ENCODE results near the gene LMBR1.

Gene LMBR1

DNA sequence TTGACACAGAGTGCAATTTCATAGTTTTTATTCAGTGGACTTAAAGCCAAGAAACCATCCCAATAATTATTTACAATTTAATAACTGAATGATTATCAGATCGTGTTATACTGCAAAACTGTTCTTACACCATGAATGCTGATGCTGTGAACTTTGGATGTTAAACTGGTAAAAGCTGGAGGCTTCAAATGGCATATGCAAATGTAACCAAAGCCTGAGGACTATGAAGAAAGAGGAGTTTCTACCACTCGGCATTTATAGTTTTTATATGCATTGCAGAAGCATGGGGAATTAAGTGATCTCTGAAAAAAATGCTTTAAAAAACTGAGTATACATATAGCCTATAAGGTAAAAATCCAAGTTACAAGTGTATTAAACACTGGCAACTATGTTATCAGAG is 210.1 kb downstream of the LMBR1 start:
- no peak for DNase-seq

DNA sequence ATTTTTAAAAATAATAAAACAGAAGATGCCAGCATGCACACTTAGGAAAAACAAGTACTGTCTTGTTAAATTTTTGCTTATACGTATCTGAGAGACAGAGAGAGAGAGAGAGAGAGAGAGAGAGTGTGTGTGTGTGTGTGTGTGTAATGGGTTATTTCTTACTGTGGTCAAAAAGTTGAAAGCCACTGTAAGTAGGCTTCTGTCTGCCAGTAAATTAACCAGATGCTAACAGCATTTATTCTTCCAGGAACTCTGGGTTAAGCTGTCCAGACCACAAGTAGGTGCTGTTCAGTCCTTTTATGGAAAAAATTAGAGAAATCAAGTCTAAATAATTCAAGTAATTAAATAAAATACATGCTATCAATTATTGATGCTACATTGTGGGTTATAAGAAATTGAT is 212.7 kb downstream of the LMBR1 start:
- DNase-seq = no peak

DNA sequence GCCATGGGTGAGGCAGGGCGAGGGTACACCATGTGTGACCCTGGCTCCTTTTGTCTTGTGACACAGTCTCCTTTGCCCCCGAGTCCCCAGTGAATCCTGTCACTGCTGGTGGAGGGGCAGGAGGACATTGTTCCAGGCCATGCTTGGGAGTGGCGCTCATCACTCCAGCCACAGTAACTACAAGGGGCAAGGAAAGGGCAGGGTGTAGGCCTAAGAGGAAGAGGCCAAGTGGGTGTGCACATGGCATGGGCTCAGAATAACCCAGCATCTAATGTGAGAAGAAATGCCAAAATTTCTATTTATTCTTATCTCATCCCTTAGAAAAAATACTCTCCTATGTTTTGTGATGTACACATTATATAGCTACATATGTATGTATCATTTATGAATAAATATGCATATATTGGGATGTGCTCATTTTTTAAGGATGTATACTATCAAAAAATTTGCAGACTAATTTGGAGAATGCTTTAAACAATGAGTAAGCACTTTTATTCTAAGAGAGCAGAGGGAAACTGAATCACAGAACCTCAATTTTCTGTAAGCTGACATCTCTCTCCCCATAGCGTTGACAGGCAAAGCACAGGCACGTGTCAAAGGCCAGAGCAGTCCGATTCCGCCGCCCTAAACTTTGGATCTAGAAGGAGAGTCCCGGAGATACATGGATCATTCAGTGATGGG is 215.5 kb downstream of the LMBR1 start:
- DNase-seq = no peak

DNA sequence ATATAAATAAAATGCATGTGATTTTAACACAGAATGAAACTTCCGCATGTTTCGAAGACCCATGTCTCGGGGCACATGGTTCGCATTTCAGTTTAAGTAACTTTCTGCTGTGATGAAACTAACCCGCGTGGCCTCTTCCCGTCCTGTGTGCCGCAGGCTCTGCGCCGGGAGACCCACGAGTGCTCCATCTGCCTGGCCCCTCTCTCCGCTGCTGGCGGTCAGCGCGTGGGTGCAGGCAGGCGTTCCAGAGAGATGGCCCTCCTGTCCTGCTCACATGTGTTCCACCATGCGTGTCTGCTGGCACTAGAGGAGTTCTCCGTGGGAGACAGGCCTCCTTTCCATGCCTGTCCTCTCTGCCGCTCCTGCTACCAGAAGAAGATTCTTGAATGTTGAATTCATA is 216.7 kb downstream of the LMBR1 start:
- no peak for DNase-seq

DNA sequence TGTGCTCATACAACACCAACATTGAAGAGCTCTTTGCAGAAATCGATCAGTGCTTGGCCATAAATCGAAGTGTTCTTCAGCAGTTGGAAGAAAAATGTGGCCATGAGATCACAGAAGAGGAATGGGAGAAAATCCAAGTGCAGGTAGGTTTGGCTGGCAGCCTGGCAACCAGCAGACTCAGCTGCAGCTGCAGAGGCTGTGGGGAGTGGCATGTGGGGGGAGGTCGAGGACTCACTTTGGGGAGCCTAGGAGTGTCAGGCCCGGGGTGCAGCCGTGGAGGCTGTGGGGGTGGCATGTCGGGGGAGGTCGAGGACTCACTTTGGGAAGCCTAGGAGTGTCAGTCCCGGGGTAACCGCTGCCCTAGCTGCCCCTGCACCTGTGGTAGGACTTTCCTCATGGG is 217.3 kb downstream of the LMBR1 start:
- DNase-seq = no peak

DNA sequence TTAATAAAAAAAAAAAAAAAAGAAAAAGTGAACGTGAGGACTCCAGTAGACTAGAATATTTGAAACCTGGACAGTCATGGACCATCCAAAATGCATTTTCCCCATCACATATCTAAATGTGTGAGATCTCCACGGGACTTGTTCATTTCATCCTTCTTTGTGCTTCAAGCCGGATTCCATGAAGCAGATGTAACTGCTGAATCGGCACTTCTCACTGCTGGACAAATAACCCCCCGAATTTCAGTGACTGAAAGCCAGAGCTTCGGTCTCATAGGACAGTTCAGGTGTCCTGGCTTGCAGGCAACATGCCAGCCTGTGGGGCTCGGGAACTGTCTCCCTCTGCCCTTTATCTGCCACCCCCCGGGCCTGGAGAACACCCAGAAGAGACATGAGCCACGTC is 219.1 kb downstream of the LMBR1 start:
- DNase-seq = no peak

DNA sequence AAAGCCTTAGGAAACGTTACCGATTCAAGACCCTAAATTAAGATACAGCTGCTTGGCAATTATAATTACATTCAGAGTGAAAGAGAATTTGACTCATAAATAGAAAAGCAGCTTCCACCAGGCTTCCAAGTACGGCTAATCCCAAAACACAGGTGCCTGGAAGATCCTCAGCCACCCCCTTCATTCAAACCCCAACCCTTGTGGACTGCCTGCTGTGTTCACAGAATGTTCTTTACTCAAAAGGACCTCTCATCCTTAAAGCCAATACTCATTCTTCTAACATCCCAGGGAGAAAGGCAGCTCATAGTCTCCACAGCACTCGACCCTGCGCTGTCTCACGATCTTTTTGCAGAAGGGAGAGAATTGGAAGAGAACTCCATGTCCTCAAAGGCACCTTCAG is 219.5 kb downstream of the LMBR1 start:
- no peak for DNase-seq

DNA sequence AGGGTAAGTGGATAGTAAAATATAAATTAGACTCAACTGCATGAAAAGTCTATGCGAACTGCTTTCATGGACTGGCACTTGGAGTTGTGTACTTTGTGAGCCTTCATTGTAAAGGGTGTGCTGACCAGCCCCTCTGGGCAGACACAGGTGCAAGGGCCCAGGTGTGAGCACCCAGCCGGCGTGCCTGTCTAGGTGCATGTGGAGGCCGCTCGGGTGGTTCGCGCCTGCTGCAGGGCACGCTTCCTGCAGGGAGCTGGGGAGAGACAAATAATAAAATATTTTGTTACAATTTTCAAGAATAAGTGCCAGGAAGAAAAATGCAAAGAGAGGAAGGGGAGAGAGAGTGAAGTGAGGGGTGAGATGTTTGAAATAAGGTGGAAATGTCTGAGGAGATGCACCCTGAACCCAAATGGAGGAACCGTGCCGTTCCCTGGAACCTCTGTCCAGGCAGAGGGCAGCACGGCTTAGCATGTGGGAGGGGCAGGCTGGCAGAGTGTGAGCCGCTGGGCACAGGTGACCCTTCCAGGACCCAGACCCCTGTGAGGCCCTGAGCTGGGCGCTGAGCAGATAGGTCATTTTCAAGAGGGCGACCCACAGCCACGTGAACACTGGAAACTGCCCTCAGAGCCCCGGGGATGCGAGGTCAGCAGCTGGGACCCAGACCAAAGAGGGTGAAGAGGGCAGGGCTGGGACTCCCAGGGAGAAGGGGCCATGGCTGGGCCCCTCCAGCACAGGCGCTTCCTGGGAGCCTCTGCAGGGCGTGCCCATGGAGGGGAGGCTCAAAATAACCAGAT is 223.8 kb downstream of the LMBR1 start:
- DNase-seq = no peak

DNA sequence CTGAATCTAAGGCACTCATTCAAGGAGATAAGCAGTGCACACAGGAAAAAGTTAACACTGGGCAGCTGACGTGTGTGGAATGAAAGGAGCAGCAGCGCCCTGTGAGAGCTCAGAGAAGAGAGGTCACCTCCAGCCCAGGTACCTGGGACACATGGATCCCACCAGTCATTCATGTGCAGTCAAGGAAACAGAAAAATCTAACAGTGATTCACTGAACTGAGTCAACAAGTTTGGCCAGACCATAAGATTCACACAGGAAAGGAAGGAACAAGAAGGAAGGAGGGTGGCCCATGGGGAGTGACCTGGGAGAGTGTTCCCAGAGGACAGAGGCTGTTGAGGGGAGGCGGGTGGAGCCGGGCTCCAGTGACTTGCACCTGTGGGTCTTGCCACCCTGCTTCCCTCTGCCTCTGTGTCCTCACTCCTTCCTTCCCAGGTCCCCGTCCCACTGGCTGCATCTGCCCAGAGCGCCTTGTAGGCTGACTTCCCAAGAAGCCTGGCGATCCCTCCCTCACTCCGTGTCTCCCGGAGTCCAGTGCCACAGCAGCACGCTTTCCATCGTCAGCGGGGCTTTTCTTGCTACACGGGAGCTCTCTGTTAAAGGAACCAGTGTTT is 224.7 kb downstream of the LMBR1 start:
- DNase-seq = no peak

DNA sequence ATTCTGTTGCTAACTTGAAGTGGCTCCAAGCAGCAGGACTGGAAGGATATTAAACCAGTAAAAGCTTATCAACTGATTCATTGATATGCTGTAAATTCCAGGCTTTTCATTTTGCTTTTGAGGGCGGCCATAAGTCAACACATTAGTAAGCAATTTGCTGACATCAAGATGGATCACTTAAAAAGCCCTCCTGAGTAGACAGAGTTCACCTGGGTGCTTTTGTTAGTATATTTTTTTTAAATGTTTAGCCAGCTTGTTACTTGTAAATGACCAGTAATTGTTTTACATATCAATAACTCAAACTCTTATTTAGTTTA is 225.9 kb downstream of the LMBR1 start:
- no peak for DNase-seq

DNA sequence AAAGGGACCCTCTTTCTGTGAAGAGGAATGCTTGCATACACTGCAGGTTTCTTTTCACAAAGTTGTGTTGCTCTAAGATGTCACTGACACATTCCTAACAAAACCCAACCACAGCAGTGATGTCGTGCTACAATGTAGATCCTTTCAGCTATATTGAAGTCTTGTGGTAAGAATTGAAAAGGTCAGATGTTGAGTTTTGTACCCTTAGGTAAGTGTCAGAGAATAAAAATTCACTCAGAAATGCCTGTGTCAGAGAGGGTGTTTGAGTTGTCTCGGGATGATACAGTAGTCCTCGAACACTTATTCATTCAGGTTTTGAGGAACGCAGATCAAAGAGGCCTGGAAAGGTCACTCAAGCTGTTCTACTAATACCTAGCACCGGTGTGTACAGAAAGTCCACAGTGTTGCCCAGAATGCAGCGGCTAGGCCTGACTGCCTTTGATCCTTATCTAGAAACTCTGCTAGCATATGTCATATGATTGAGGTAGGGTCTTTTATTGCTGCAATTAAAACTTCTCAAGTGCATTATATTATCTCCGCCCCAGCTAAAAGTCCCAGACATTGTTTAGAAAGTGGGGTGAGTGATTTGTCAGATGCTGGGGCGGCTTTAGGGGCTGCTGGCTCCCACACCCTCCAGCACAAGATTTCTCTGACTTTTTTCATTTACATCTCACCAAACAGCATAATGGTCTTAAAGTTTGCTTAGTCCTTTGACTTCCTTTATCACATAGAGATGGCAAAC is 226.4 kb downstream of the LMBR1 start:
- no peak for DNase-seq

DNA sequence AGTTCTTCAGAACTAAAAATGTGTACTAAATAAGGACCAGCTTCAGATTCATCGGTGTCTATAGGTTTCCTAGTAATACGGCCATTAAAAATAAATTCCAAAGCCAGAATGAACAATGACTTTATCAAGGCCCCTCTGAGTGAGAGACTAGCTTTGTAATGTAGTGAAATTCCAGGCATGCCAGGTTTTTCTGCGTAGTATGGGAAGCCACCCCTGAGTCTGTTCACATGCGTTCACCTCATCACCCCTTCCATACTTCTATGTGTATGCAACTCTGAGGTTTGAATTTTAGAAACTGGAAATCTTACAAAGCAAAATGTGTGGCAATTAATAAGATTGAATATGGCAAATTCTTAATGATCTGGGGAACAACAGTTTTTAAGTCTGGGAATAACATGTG is 227.9 kb downstream of the LMBR1 start:
- DNase-seq = no peak

DNA sequence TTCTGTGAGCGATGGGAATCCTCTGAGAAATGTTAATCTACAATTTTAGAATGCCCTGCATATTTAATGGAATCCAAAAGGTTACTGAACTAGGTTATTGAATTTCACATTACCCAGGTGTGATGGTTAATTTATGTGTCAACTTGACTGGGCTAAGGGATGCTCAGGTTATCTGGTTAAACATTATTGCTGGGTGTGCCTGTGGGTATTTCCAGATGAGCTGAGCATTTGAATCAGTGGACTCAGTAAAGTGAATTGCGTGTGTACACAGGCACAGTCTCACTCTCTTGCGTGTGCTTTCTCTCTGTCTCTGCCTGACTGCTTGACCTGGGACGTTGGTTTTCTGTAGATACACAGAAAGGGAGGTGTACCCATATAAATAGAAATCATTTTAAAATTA is 230.7 kb downstream of the LMBR1 start:
- no peak for DNase-seq

DNA sequence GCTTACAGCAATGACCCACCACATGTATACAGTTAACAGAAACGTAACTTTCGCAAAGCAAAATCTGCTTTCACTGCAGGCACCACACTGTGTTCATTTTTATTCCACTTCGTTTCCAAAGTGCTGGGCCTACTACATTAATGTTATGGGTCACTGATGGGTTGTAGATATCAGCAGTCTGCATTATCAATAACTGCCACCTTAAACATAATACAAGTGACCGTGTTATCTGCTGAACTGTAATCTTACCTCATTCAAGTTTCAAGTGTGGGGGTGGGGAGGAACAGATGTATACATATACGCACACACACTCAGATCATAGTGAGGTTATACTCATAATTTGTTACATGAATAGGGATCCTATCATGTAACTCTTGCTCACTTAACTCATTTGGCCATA is 231.3 kb downstream of the LMBR1 start:
- no peak for DNase-seq

DNA sequence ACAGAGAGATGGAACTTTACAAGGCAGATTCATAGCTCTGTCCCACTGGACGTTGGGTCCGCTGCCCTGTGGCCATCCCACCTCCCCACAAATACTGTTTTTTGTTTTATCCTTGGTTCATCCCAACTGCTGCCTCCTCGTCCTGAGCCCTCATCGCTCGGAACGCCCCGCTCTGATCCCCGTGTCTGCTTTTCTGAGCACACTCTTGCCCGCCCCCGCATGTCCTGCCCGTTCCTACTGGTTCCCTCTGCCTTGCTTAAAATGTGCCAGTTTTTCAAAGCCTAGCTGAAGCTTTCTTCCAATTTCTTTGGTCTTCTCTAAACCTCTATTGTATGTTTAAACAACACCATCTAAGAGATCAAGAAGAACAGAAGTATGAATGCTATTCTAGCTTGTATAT is 233.0 kb downstream of the LMBR1 start:
- no peak for DNase-seq

DNA sequence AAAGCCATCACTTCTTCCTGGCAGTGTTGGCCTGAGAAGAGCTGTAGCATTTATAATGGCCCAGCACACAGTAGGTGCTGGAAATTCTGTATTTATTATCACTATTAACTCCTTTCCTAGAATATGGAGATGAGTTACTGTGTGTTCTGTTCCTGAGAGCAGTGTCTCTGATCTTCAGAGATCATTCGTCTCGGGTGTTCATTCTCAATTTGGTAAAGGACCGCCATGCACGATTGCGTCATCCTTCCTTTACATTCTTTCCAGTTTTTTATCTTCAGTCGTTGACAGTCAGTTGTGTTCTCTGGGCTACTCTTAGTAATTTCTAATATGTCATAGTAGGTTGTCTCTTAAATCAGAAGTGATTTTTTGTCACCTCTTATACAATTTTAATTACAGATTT is 233.8 kb downstream of the LMBR1 start:
- DNase-seq = no peak

DNA sequence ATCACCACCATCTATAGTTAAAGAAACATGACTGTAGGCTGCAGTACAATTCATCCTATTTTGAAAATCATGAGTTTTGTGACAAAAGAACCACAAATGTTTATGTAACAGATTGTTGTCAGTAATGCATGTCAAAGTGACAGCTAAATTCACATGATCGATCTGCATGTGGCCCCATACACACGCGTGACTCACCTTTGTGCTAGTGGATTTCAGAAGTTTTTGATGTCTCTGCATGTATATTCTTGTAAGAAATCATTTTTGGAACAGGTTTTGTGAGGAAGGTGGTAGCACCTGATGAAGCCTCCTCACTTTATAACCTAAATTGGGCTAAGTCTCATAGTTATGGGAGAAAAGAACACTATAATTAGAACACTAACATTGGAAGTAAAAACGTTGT is 235.3 kb downstream of the LMBR1 start:
- no peak for DNase-seq

DNA sequence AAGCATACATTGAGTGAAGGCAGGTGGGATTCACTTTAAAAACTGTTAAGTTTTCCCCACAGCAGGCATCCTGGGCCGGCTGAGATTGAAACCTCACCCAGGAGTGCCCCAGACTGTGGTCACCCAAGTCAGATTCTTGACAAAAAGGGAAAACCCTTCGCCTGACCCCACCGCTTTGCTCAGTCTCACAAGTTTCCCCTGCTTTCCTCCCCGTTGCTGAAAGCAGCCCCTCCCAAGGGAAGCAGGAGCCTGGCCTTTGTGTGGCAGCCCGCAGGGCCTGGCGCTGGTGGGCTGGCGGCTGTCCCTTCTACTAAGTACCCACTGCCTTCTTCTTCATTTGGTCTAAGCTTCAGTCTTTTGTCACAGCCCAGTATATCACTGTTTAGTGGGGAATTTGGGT is 236.4 kb downstream of the LMBR1 start:
- DNase-seq = no peak

DNA sequence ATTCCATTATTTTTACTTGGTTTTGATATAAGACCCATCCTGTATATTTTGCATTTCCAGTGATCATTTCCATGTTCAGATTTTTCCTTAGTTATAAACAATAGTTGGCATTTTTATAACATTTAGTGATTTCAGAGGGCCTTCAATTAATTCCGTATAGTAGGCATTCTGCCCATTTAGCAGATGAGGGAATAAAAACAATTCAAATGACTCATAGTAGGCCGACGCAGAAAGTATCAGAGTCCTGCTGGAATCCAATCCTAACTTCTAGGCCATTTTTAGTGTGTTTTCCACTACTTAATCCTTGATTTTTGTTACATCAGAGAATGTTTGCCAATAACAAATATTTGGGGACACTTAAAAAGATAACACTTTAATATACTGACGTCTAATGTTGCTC is 237.0 kb downstream of the LMBR1 start:
- DNase-seq = no peak

DNA sequence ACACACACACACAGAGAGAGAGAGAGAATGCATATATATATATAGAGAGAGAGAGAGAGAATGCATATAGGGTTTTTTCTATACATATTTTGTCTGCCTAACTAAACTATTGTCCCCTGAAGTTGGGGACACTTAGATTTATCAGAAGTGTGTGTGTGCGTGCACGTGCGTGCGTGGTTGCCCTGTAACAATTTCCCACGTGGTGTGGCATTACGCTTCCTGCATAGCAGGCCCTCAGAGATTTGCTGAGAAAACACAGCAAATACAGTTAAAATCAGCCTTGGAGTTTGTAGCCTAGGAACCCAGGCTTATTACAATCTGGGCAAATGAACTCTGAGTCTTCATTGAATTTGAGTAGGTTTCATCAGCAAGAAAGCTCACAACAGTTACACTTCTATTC is 237.7 kb downstream of the LMBR1 start:
- no peak for DNase-seq

DNA sequence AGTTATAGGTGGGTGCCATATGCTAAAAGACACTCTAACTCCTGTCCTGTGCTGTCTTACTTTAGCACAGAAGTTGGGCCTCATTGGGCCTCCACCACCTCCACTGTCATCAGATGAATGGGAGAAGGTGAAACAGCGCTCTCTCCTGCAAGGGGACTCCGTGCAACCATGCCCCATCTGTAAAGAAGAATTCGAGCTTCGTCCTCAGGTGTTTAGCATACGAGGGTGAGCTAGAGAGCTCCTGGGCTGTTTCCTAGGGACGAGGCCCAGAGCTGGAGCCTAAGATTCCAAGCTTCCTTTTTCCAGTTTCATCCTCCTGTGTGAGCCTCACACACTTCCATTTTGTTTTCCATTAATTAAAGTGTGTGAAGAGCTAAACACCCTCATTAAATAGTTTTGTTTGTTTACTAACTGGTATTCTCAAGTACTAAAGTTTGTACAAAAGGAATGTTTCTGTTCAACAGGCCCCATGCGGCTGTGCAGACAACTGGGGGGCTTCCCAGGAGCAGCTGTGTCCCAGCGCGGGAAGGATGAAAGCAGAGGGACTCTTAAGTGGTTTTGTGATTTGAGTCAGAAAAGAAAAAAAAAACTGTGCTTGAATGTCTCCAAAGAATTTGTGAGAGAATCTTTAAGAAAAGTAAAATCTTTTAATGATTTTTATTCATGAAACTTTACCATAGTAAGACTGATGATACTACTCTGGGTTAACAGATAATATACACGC is 238.3 kb downstream of the LMBR1 start:
- no peak for DNase-seq

DNA sequence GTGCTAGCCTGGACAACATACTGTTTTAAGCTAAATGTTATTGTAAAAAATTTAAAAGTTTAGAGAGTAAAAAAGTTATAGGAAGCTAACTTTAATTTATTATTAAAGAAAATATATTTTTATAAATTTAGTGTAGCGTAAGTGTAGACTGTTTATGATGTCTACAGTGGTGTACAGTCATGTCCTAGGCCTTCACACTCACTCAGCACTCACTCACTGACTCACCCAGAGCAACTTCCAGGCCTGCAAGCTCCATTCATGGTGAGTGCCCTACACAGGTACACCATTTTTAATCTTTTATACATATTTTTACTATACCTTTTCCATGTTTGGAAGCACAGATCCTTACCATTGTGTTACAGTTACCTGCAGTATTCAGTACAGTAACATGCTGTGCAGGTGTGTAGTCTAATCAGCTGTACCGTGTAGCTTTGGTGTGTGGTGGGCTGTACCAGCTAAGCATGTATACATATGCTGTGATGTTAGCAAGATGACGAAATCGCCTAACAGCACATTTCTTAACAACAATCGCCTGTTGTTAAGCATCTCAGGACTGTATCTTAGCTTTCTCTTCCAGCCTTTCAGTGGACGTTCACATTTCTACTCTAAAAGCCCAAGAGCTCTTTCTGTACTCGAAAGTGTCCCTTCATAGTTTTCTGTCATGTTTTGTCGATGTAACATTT is 240.0 kb downstream of the LMBR1 start:
- no peak for DNase-seq

DNA sequence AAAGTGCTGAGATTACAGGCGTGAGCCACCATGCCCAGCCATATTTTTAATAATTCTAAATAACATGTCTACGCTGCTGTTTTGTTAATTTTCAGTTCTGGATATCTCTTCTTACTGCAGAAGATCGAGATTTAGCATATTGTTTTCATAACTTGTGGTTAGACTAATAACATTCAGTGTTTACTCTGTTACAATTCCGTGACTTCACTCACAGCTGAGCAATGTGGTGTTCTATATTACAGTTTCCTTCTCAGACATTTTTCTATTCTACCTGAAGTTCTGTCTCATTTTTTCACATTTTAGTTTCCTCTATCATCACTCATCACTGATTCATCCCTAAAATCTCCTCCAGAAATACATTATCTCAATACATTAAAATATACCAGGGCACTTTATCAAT is 241.5 kb downstream of the LMBR1 start:
- no peak for DNase-seq

Data from NCI-H1105 (cell line).